K562 (cell line): ENCODE data around the gene SRSF1. TPM values are rescaled to one million over a fixed set of nuclear protein-coding genes. Genes with fewer than 3 reads are reported as not detected.

ENCODE experiments used
- ATAC-seq: fragments of 200-7000 bp; cut with Tn5 transposase; 3 replicates; pipeline ENCODE4 v1.9.1; 2020; ENCODE audit warnings: moderate library complexity
- BruUV-seq: library from RNA; stranded (reverse); fragments of 400-500 nt; replicated peaks from 2 replicates; lab custom pipeline; 2021; lab: Mats Ljungman, UMichigan
- CTCF ChIA-PET: fragments of 300-600 bp; formaldehyde crosslinking; extraction: SDS; loops from one replicate; lab custom pipeline; 2021; ENCODE audit warnings: low intra/inter-chr PET ratio; lab: Yijun Ruan, JAX
- POLR2A ChIA-PET: fragments of 300-600, 350-650 bp; sonication (Branson Sonifier 250); formaldehyde crosslinking; extraction: SDS; loops from one replicate; lab custom pipeline; 2021; ENCODE audit warnings: antibody characterized with exemption, inconsistent platforms; lab: Yijun Ruan, JAX
- DNase-seq, 4 experiments: peaks; one replicate each; pipeline versions ENCODE4 v3.0.0 to v3.0.0-alpha.2; 2011 to 2018; ENCODE audit warnings: low spot score in 3 of 4, mixed read lengths in 3 of 4; ENCODE audit errors: extremely low read depth in 1 of 4
- FAIRE-seq: peaks from 2 replicates; lab custom pipeline; 2011; peaks lifted over from hg19 to GRCh38; lab: Jason Lieb, UNC
- H2AFZ ChIP-seq: 2 replicates; pipeline ENCODE4 v1.6.0; 2011; ENCODE audit warnings: low read depth, low read length, control low read depth, inconsistent platforms
- H3K27ac ChIP-seq: fragments of 200-600 bp; 3 replicates; pipeline ENCODE4 v1.8.0; 2011; ENCODE audit warnings: low read depth, mild to moderate bottlenecking, control low read depth, inconsistent platforms, low read length, moderate library complexity, mixed read lengths; ENCODE audit errors: extremely low read depth
- H3K27me3 ChIP-seq, 2 experiments: fragments of 300-600 bp in 1 of 2; 2 replicates in 1 of 2; 3 replicates in 1 of 2; pipeline versions ENCODE4 v1.6.0 to v1.8.0; 2011; ENCODE audit warnings: inconsistent platforms in 2 of 2, low read length in 2 of 2, mild to moderate bottlenecking in 1 of 2, mixed read lengths in 1 of 2, moderate library complexity in 1 of 2; ENCODE audit not compliant: control insufficient read depth in 2 of 2, insufficient read depth in 2 of 2
- H3K36me3 ChIP-seq: fragments of 300-600 bp; 3 replicates; pipeline ENCODE4 v1.8.0; 2011; ENCODE audit warnings: mild to moderate bottlenecking, low read length, inconsistent platforms; ENCODE audit not compliant: control insufficient read depth, insufficient read depth
- H3K4me1 ChIP-seq, 2 experiments: fragments of 200-600 bp in 1 of 2; replicated peaks in 1 of 2; 2 replicates in 1 of 2; 3 replicates in 1 of 2; pipeline versions ENCODE4 v1.5.1 to v1.8.0; 2011; ENCODE audit warnings: inconsistent platforms in 2 of 2, low read length in 2 of 2, mild to moderate bottlenecking in 1 of 2, mixed read lengths in 1 of 2, moderate library complexity in 1 of 2; ENCODE audit not compliant: control insufficient read depth in 2 of 2, insufficient read depth in 2 of 2
- H3K4me2 ChIP-seq: 2 replicates; pipeline ENCODE4 v1.6.1; 2011; ENCODE audit warnings: low read length, control low read depth, inconsistent platforms, mixed read lengths; ENCODE audit not compliant: insufficient read depth
- H3K4me3 ChIP-seq: fragments of 200-600 bp; sonication (generic), shearing (Covaris generic); 2 replicates; pipeline ENCODE4 v1.5.1; 2016; ENCODE audit warnings: control low read depth, inconsistent platforms
- H3K79me2 ChIP-seq: fragments of 200-600 bp; 3 replicates; pipeline ENCODE4 v1.8.0; 2011; ENCODE audit warnings: low read length, inconsistent platforms; ENCODE audit not compliant: control insufficient read depth, insufficient read depth
- H3K9ac ChIP-seq, 2 experiments: 2 replicates each; pipeline versions ENCODE4 v1.6.0 to v1.6.1; 2011; ENCODE audit warnings: low read depth in 2 of 2, low read length in 2 of 2, control low read depth in 1 of 2, inconsistent platforms in 1 of 2, mild to moderate bottlenecking in 1 of 2, mixed read lengths in 1 of 2; ENCODE audit not compliant: insufficient read depth in 1 of 2
- H3K9me1 ChIP-seq: one replicate; pipeline ENCODE4 v1.6.0; 2011; ENCODE audit warnings: inconsistent platforms, mild to moderate bottlenecking, low read length, moderate library complexity; ENCODE audit not compliant: control insufficient read depth, insufficient read depth
- H3K9me3 ChIP-seq: replicated peaks from 2 replicates; pipeline ENCODE4 v1.5.1; 2011; ENCODE audit warnings: low read depth, low read length, inconsistent platforms; ENCODE audit not compliant: control insufficient read depth, insufficient read depth
- H4K20me1 ChIP-seq: replicated peaks from 2 replicates; pipeline ENCODE4 v1.6.1; 2011; ENCODE audit warnings: low read length, inconsistent platforms, mixed read lengths; ENCODE audit not compliant: control insufficient read depth, insufficient read depth
- BCOR ChIP-seq: fragments of 450-650 bp; IDR thresholded peaks from 2 replicates; pipeline ENCODE4 v1.6.1; 2016
- CUX1 ChIP-seq: fragments of 200-800 bp; sonication (Bioruptor generic); IDR thresholded peaks from 2 replicates; pipeline ENCODE4 v1.6.1; 2016; ENCODE audit warnings: missing genetic modification characterization, missing compliant biosample characterization
- GTF2A2 ChIP-seq: IDR thresholded peaks from 2 replicates; pipeline ENCODE4 v1.6.1; 2016; ENCODE audit warnings: mild to moderate bottlenecking, missing genetic modification characterization, missing compliant biosample characterization
- HBP1 ChIP-seq: fragments of 450-650 bp; formaldehyde crosslinking; IDR thresholded peaks from 2 replicates; pipeline ENCODE4 v1.4.0; 2022; ENCODE audit warnings: missing genetic modification characterization
- HLTF ChIP-seq: fragments of 450-650 bp; IDR thresholded peaks from 2 replicates; pipeline ENCODE4 v1.6.1; 2016
- HNRNPUL1 ChIP-seq: fragments of 200-400 bp; formaldehyde crosslinking; IDR thresholded peaks from 2 replicates; pipeline ENCODE4 v1.6.1; 2017; ENCODE audit warnings: low read length
- MEIS2 ChIP-seq: fragments of 450-650 bp; IDR thresholded peaks from 2 replicates; pipeline ENCODE4 v1.6.1; 2014; ENCODE audit warnings: mild to moderate bottlenecking; ENCODE audit not compliant: partially characterized antibody
- NFRKB ChIP-seq: fragments of 450-650 bp; IDR thresholded peaks from 2 replicates; pipeline ENCODE4 v1.6.1; 2016; ENCODE audit warnings: low read depth
- PBX2 ChIP-seq, 2 experiments: IDR thresholded peaks in 1 of 2; conservative IDR thresholded peaks in 1 of 2; 2 replicates each; pipeline ENCODE4 v1.6.1; 2016; ENCODE audit warnings: low read depth in 2 of 2, mild to moderate bottlenecking in 1 of 2, missing compliant biosample characterization in 1 of 2, missing genetic modification characterization in 1 of 2, moderate library complexity in 1 of 2
- RFX7 ChIP-seq: fragments of 250-450 bp; sonication (Bioruptor Pico); IDR thresholded peaks from 2 replicates; pipeline ENCODE4 v1.5.1; 2021; ENCODE audit warnings: mild to moderate bottlenecking
- ZBED1 ChIP-seq: IDR thresholded peaks from 2 replicates; pipeline ENCODE4 v1.6.1; 2014
- ZNF561 ChIP-seq: fragments of 450-650 bp; formaldehyde crosslinking; conservative IDR thresholded peaks from 2 replicates; pipeline ENCODE4 v1.4.0; 2020; ENCODE audit warnings: mild to moderate bottlenecking, moderate library complexity
- WGBS: fragments of 100-300 bp; shearing (Covaris generic); methylation state at CpG from one replicate; pipeline ENCODE4 v1.1.6; 2016; ENCODE audit warnings: low coverage, mixed read lengths; ENCODE audit not compliant: insufficient coverage; ENCODE audit errors: missing lambda C conversion rate; 5-methylcytosine and 5-hydroxymethylcytosine counted together
- in situ Hi-C: fragments of 300-500 bp; cut with MboI; formaldehyde crosslinking; loops from 4 replicates; pipeline ENCODE4 v1.15.0; 2018; ENCODE audit warnings: inconsistent platforms, mixed read lengths
- intact Hi-C: fragments of 100-400 bp; cut with micrococcal nuclease; formaldehyde crosslinking; loops from 2 replicates; pipeline ENCODE4 v1.14.2; 2022
- polyA plus RNA-seq, 8 experiments: library from polyadenylated mRNA; depleted of rRNA in 4 of 8; stranded (reverse) in 5 of 8; unstranded in 3 of 8; fragments of >200 nt; fragmentation: Nextera tagmentation in 2 of 8; fragmentation: Illumina TruSeq in 1 of 8; extraction: Ambion mirVana in 2 of 8; extraction: Trizol in 1 of 8; gene quantifications; 2 replicates each; pipeline versions ENCODE4 v1.2.1 to v1.2.3, GENCODE V29; 2011 to 2014; ENCODE audit warnings: inconsistent platforms in 1 of 8, missing spikeins in 1 of 8
- total RNA-seq, 7 experiments: library from RNA; depleted of rRNA in 6 of 7; stranded (reverse); fragments of >200 nt in 6 of 7; fragmentation: Illumina TruSeq in 2 of 7; extraction: Trizol in 2 of 7; gene quantifications; 2 replicates each; pipeline versions ENCODE4 v1.2.1 to v1.2.3, GENCODE V29; 2011 to 2021; ENCODE audit warnings: low replicate concordance in 1 of 7

SRSF1 gene
- total and polyA plus RNA-seq, 9 of the 15 experiments (the other 6 are each of a cell fraction or from before 2014, with no cell fraction given): 77.8 to 559 (median 442) TPM

GRCh38 chr17:57994436-57994835 lies 12.6 kb downstream of the SRSF1 start:
- in situ Hi-C loops: no loop called here
- Histone ChIP-seq H3K27me3 (no peaks in the 10 kb centered on the region), H3K9ac (no peak overlapping the region), H3K4me1 (peaks cover 2 to 37% of the 10 kb centered on the region in 2 experiments; a peak in 4 of 5 replicates), H3K27ac (no peak overlapping the region), H3K9me3 (no peaks in the 10 kb centered on the region), H3K9me1 (peaks cover 3% of the 10 kb centered on the region), H2AFZ (no peak overlapping the region), H3K79me2 (no peaks in the 10 kb centered on the region), H4K20me1 (no peaks in the 10 kb centered on the region; the same call in 1 of the 2 replicates), H3K4me2 (no peak overlapping the region), H3K36me3 (peaks cover 21% of the 10 kb centered on the region), H3K4me3 (no peak overlapping the region)
- DNase-seq (no peak), ATAC-seq (peak; percentile 18), FAIRE-seq (no peak)
- POLR2A ChIA-PET: interaction anchor here (1.2 to 7.6 kb wide), 5 partner anchors 11 to 134 kb away, joined by 3 to 82 read pairs (median 5); partner anchors contain the start of gene SRSF1
- intact Hi-C loops: loop anchor here (2.0 kb wide), 1 partner anchor 44 kb away; no protein-coding TSS in a partner anchor
- WGBS: 26% methylated on average over 2 of the region's 2 CpGs
- CTCF ChIA-PET: interaction anchor here (0.6 to 1.4 kb wide), 2 partner anchors 13 to 101 kb away, joined by 3 to 4 read pairs; partner anchors contain the start of gene SRSF1
- BruUV-seq: no TSS peak
- TF ChIP-seq ZBED1 (no peak), MEIS2 (peak; percentile 42), PBX2 (CRISPR knock-in tag; IDR thresholded peaks at IDR 0.05; ENCODE audit: low read depth) (no peak), PBX2 (tag; conservative IDR thresholded peaks at IDR 0.05; ENCODE audit: low read depth) (peak; percentile 45; the same call in 1 of the 2 replicates), GTF2A2 (no peak), BCOR (no peak), RFX7 (CRISPR knock-in tag) (no peak), HBP1 (0 out of 2 replicates have a peak, but pooled peaks have one; percentile 15), ZNF561 (no peak), HNRNPUL1 (0 out of 2 replicates have a peak, but pooled peaks have one; percentile 69), NFRKB (no peak), HLTF (no peak), CUX1 (CRISPR knock-in tag) (no peak)
